KMS-11 (cell line): Measurements from ENCODE around the gene PAX2.

ENCODE experiments used
- H2AFZ ChIP-seq: fragments of 200-600 bp; sonication (generic); 2 replicates; pipeline ENCODE4 v1.6.1; 2016; ENCODE audit warnings: antibody characterized with exemption, mixed run types, low read depth
- H3K27ac ChIP-seq: fragments of 200-600 bp; sonication (generic); 2 replicates; pipeline ENCODE4 v1.6.1; 2016; ENCODE audit warnings: mild to moderate bottlenecking, mixed run types
- H3K27me3 ChIP-seq: fragments of 200-600 bp; sonication (generic); 2 replicates; pipeline ENCODE4 v1.6.1; 2017; ENCODE audit warnings: mild to moderate bottlenecking, low read depth, mixed run types, moderate library complexity; ENCODE audit not compliant: insufficient read depth
- H3K36me3 ChIP-seq: fragments of 200-600 bp; sonication (generic); 2 replicates; pipeline ENCODE4 v1.6.1; 2017; ENCODE audit warnings: mild to moderate bottlenecking, mixed run types; ENCODE audit not compliant: insufficient read depth
- H3K4me1 ChIP-seq: fragments of 200-600 bp; sonication (generic); 2 replicates; pipeline ENCODE4 v1.6.1; 2016; ENCODE audit warnings: mild to moderate bottlenecking, low read depth, mixed run types; ENCODE audit not compliant: poor library complexity, severe bottlenecking
- H3K4me2 ChIP-seq: fragments of 200-600 bp; sonication (generic); 2 replicates; pipeline ENCODE4 v1.7.0; 2016; ENCODE audit warnings: mild to moderate bottlenecking, mixed run types
- H3K4me3 ChIP-seq: fragments of 200-600 bp; sonication (generic); IDR thresholded peaks from 2 replicates; pipeline ENCODE4 v1.6.1; 2017; ENCODE audit warnings: low read depth, low read length, mixed read lengths; ENCODE audit not compliant: insufficient read depth
- H3K79me2 ChIP-seq: fragments of 200-600 bp; sonication (generic); 2 replicates; pipeline ENCODE4 v1.6.1; 2016; ENCODE audit warnings: low read depth, mixed run types; ENCODE audit not compliant: insufficient read depth
- H3K9ac ChIP-seq: fragments of 200-600 bp; sonication (generic); 2 replicates; pipeline ENCODE4 v1.6.1; 2016; ENCODE audit warnings: mild to moderate bottlenecking, mixed run types
- H4K20me1 ChIP-seq: fragments of 200-600 bp; sonication (generic); 2 replicates; pipeline ENCODE4 v1.6.1; 2016; ENCODE audit warnings: mild to moderate bottlenecking, mixed run types; ENCODE audit not compliant: insufficient read depth
- TF ChIP-seq, protein P1 (sequence below): fragments of 200-600 bp; sonication (generic); conservative IDR thresholded peaks from 2 replicates; pipeline ENCODE4 v1.6.1; 2017; ENCODE audit warnings: low read depth, mild to moderate bottlenecking, antibody characterized with exemption, low read length, moderate library complexity, mixed read lengths

Gene PAX2

DNA sequence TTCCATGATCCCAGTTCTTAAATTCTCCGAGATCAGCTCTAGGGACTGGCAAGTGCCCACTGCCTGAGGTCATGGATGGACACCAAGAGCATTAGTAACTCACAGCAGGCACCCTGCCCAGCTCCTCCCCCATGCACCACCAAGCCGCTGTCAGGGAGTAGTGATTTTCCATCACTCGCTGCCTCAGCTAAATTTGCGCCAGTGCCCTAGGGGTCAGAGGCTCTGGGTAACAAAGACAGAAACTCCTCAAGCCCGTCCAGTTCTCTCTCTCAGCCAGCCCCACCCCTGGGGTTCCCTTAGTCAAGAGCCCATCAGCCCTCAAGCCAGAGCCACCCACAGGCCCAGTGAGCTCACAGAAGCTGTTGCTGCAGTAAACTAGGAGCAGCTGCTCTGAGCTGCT, 30.0 kb downstream of the PAX2 start:
- H4K20me1 ChIP-seq, result no peaks in the 10 kb centered on the region
- no peak overlapping the region for H3K4me3 ChIP-seq
- H3K36me3 ChIP-seq, result no peaks in the 10 kb centered on the region
- H3K9ac ChIP-seq, result no peak overlapping the region
- no peaks in the 10 kb centered on the region for H3K79me2 ChIP-seq
- no peaks in the 10 kb centered on the region for H3K4me1 ChIP-seq
- H3K4me2 ChIP-seq, result no peak overlapping the region
- H3K27ac ChIP-seq, result no peak overlapping the region
- no peak overlapping the region for H2AFZ ChIP-seq
- 0 out of 2 replicates have a peak, but pooled peaks cover 3% of the 10 kb centered on the region for H3K27me3 ChIP-seq
- TF ChIP-seq, protein P1, sequence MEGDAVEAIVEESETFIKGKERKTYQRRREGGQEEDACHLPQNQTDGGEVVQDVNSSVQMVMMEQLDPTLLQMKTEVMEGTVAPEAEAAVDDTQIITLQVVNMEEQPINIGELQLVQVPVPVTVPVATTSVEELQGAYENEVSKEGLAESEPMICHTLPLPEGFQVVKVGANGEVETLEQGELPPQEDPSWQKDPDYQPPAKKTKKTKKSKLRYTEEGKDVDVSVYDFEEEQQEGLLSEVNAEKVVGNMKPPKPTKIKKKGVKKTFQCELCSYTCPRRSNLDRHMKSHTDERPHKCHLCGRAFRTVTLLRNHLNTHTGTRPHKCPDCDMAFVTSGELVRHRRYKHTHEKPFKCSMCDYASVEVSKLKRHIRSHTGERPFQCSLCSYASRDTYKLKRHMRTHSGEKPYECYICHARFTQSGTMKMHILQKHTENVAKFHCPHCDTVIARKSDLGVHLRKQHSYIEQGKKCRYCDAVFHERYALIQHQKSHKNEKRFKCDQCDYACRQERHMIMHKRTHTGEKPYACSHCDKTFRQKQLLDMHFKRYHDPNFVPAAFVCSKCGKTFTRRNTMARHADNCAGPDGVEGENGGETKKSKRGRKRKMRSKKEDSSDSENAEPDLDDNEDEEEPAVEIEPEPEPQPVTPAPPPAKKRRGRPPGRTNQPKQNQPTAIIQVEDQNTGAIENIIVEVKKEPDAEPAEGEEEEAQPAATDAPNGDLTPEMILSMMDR, result no peak

DNA sequence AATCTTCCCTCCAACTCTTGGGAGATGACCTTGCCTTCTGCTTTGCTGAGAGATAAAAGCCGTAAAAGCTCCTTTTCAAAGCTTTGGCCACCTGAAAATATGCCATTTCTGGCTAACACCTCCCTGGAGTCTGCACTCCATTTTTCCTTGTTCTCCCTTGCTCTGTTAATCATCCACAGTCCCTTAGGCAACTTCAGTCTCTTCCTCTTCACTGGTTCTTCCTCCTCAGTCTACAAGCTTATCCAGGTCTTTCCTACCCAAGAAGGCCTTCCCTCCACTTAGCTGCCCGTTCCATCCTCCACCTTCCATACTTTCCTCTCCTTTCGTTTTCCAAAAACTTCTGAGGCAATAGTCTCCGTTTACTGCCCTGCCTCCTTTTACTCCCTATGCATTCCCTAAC, 30.5 kb downstream of the PAX2 start:
- Histone ChIP-seq H3K27me3 (0 out of 2 replicates have a peak, but pooled peaks cover 3% of the 10 kb centered on the region), H3K4me2 (no peak overlapping the region), H3K79me2 (no peaks in the 10 kb centered on the region), H3K4me3 (no peak overlapping the region), H3K27ac (no peak overlapping the region), H3K4me1 (no peaks in the 10 kb centered on the region), H2AFZ (no peak overlapping the region), H4K20me1 (no peaks in the 10 kb centered on the region), H3K9ac (no peak overlapping the region), H3K36me3 (no peaks in the 10 kb centered on the region)
- TF ChIP-seq, protein P1, result no peak

DNA sequence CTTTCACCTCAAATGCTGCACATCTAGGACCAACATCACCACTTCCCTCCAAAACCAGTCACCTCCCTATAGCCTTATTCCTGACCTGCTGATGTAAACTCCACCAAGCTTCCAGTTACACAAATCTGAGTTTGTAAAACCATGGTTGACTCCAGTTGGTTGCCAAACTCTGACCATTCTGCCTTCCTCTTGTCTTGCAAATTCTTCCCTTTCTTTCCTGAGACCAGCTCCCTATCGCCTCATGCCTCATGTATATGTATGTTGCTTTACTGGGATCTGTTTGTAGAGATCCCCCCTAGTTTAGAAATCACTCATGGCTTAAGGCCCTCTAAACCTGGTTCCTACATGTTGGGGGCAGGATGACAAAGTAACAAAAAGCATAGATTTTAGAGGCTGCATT, 31.3 kb downstream of the PAX2 start:
- Histone ChIP-seq H3K4me3 (no peak overlapping the region), H3K36me3 (no peaks in the 10 kb centered on the region), H3K79me2 (no peaks in the 10 kb centered on the region), H2AFZ (no peak overlapping the region), H3K27me3 (0 out of 2 replicates have a peak, but pooled peaks cover 3% of the 10 kb centered on the region), H3K9ac (no peak overlapping the region), H4K20me1 (no peaks in the 10 kb centered on the region), H3K4me2 (no peak overlapping the region), H3K27ac (no peak overlapping the region), H3K4me1 (no peaks in the 10 kb centered on the region)
- TF ChIP-seq, protein P1, result no peak

DNA sequence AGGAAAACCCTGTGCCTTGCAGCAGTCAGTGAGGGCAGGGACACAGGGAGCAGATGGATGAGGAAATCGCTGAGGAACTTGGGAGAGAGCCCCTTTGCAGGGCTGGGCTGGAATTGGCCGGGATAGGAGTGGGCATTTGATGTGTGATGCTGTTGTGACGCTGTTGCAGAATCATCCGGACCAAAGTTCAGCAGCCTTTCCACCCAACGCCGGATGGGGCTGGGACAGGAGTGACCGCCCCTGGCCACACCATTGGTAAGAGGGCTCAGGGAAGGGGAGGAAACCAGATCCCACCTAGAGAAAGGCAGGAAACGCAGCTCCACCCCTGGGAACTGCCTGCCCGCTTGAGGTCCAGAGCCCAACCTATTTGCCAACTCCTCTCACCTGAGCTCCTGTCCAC, 33.9 kb downstream of the PAX2 start:
- Histone ChIP-seq H3K4me2 (no peak overlapping the region), H3K27me3 (0 out of 2 replicates have a peak, but pooled peaks cover 3% of the 10 kb centered on the region)
- TF ChIP-seq, protein P1, result no peak

More for the DNA sequence above, 33.9 kb downstream of the PAX2 start:
- Histone ChIP-seq H3K4me3 (no peak overlapping the region), H2AFZ (no peak overlapping the region), H4K20me1 (no peaks in the 10 kb centered on the region), H3K79me2 (no peaks in the 10 kb centered on the region), H3K27ac (no peak overlapping the region), H3K4me1 (no peaks in the 10 kb centered on the region), H3K9ac (no peak overlapping the region), H3K36me3 (no peaks in the 10 kb centered on the region)
